ENCODE data around the gene MORF4L1. TPM values are rescaled to one million over a fixed set of nuclear protein-coding genes. Genes with fewer than 3 reads are reported as not detected.

The MORF4L1 gene
- total RNA-seq, 1 experiment from 2014 or later = 360 TPM

DNA sequence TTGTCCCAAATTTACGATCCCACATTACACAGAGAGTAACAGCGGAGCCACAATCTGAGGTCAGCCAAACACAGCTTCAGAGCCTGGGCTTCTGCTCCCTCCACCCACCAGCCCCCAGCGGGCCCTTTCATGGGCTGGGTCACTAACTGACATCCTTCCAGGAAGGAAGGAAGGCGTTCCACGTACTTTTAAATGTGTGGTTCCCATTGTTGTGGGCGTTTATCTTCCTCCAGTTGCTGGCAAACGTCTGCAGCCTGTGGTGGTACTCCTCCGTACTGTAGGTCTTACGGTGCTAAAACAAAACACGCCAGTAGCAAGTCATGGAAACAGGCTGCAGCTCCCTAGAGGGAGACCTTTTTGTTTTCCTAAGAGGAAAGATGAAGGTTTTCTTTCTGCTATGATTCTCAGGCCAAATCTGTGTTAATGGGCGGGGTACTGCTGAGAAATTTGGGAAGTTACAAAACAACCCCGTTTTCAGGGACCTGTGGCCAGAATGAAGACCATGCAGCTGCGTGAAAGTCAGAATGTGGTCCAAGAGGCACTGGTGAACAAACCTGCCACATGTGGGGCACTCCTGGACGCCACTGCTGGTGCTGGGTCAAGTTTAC lies 64.5 kb downstream of the MORF4L1 start:
- Histone ChIP-seq H3K4me1 (ENCODE audit: control insufficient read depth, insufficient read depth, low read length) (peaks cover 37% of the 10 kb centered on the region), H3K27me3 (ENCODE audit: control insufficient read depth, insufficient read depth, low read length) (no peaks in the 10 kb centered on the region), H3K36me3 (ENCODE audit: control insufficient read depth, insufficient read depth, low read length) (no peaks in the 10 kb centered on the region; the same call in 1 of the 2 replicates), H3K9me3 (ENCODE audit: control insufficient read depth, insufficient read depth, low read depth, low read length) (no peaks in the 10 kb centered on the region), H3K27ac (ENCODE audit: low read length) (peak overlapping the region; percentile 66), H3K4me3 (ENCODE audit: low read depth in 2 of 2, low read length in 2 of 2) (no peak overlapping the region)
- in situ Hi-C loops (cut with HindIII; ENCODE audit: low pct_unique_long_range_greater_than_20kb, low sequenced_read_pairs) = no loop called here
- intact Hi-C loops (cut with micrococcal nuclease; ENCODE audit: unreplicated experiment) = no loop called here
- ChIA-PET CTCF (no interaction called here), POLR2A (no interaction called here)
- no peak for DNase-seq (ENCODE audit: low read depth, low spot score)
- TF ChIP-seq TCF7L2 (IDR thresholded peaks at IDR 0.05; ENCODE audit: low read depth, low read length) (no peak), POLR2AphosphoS5 (IDR thresholded peaks at IDR 0.05; ENCODE audit: low read depth, low read length) (no peak), SIN3A (IDR thresholded peaks at IDR 0.05; ENCODE audit: borderline replicate concordance, insufficient read depth, low read depth, low read length) (no peak), CTCF (IDR thresholded peaks at IDR 0.05) (no peak), REST (IDR thresholded peaks at IDR 0.05; ENCODE audit: insufficient read depth in 1 of 2, low read depth in 2 of 2, low read length in 1 of 2) (no peak)
- BruUV-seq (replicated peaks) = no TSS peak
- ATAC-seq = no peak

DNA sequence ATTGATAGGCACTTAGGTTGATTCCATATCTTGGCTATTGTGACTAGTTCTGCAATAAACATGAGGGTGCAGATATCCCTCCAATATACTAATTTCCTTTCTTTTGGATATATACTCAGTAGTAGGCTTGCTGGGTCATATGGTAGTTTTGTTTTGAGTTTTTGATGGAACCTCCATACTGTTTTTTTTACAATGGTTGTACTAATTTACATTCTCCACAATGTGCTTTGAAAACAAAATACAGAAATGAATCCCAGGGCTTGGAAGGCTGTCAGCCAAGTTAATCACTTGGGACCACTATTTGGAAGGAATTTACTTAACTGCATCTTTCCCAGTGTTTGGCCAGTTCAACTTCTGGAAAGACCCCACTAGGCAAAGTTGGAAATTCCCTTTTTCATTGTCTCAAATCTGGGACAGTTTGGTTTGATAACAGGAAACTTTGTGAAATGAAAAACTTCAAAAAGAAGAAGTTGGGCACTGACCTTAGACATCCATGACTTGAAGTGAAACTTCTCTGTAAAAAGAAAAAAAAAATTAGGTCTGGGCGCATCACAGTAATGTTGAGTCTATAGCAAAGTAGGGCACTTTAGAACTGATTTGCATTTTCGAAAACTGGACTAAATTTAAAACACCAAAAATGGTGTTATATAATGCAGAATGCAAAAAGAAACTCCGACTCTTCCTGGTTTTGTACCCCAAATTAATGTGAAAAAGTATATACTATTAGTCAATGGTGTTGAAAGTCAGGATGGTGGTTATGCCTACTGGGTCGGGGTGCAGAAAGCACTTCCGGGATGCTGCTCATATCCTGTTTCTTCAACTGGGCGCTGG lies 66.2 kb downstream of the MORF4L1 start:
- TF ChIP-seq REST (IDR thresholded peaks at IDR 0.05; ENCODE audit: insufficient read depth in 1 of 2, low read depth in 2 of 2, low read length in 1 of 2) = no peak
- TF ChIP-seq CTCF (IDR thresholded peaks at IDR 0.05) = no peak
- no peak for TF ChIP-seq SIN3A (IDR thresholded peaks at IDR 0.05; ENCODE audit: borderline replicate concordance, insufficient read depth, low read depth, low read length)
- TF ChIP-seq POLR2AphosphoS5 (IDR thresholded peaks at IDR 0.05; ENCODE audit: low read depth, low read length) = no peak
- no peak for TF ChIP-seq TCF7L2 (IDR thresholded peaks at IDR 0.05; ENCODE audit: low read depth, low read length)
- no peak for DNase-seq (ENCODE audit: low read depth, low spot score)
- Histone ChIP-seq H3K36me3 (ENCODE audit: control insufficient read depth, insufficient read depth, low read length) (no peaks in the 10 kb centered on the region; the same call in 1 of the 2 replicates), H3K4me3 (ENCODE audit: low read depth in 2 of 2, low read length in 2 of 2) (no peak overlapping the region), H3K27ac (ENCODE audit: low read length) (no peak overlapping the region), H3K9me3 (ENCODE audit: control insufficient read depth, insufficient read depth, low read depth, low read length) (no peaks in the 10 kb centered on the region), H3K4me1 (ENCODE audit: control insufficient read depth, insufficient read depth, low read length) (peaks cover 29% of the 10 kb centered on the region), H3K27me3 (ENCODE audit: control insufficient read depth, insufficient read depth, low read length) (no peaks in the 10 kb centered on the region)
- in situ Hi-C loops (cut with HindIII; ENCODE audit: low pct_unique_long_range_greater_than_20kb, low sequenced_read_pairs) (no loop called here), intact Hi-C loops (cut with micrococcal nuclease; ENCODE audit: unreplicated experiment) (no loop called here)
- no TSS peak for BruUV-seq (replicated peaks)
- POLR2A ChIA-PET = no interaction called here
- CTCF ChIA-PET = no interaction called here
- ATAC-seq = no peak

Measured in Panc1 (cell line).